GM11168 (cell line): ENCODE results near the gene TBC1D14.

Experiments
- in situ Hi-C: fragments of 300-500 bp; cut with MboI; formaldehyde crosslinking; loops from one replicate; pipeline ENCODE4 v1.12.0; 2022; ENCODE audit warnings: low sequenced_read_pairs; ENCODE audit not compliant: unreplicated experiment

TBC1D14 gene

DNA sequence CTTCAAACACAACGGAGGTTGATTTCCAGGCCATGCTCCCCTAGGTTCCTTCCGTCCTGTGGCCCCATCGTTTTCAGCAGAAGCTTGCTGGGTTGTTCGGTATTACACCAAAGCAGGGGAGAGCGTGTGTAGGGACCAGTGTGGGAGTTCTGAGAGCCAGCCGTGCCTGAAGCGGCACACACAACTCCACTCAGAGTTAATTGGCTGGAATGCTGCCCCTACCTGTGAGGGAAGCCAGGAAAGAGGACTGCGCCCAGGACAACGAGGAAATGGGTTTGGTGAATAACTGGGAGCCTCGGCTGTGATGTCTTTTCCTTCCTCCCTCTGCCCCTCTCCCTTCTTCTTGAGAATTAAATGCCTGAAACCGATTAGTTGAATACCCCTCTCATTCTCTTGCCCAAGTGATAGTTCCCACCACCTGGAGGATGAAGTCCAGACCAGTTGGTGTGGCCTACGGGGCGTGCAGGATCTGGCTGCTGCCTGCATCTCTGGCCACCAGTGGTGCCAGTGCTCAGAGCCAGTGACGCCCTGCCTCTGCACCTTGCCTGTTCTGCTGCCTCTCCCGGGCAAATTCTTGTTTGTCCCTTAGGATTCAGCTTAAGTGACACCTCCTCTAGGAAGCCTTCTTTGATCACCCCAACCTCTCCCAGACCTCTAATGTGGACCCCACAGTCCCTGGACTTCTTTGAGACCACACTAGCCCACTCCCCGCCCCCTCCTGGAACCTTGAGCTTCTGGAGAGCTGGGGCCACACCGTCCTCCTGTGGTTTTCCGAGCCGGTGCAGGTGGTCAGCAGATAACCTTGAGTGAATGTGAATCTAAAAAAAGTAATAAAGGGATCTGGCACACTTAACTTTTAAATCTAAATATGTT lies 33.6 kb downstream of the TBC1D14 start:
- in situ Hi-C loops = no loop called here

DNA sequence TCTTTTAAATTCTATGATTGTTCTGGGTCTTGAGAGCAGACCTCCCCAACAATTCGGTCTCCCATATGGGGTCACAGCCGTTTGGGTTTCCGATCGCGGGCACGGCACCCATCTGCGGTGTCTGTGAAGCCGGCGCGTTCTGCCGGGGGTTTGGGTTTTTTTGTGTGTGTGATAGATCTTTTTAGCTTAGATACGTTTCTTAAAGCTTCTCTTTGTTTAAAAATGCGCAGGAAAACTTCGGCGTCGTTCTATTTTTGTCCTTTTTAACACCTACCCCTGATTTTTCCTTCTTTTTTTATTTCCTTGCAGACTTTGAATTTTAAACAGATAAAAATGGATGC lies 34.2 kb downstream of the TBC1D14 start:
- in situ Hi-C loops = no loop called here

DNA sequence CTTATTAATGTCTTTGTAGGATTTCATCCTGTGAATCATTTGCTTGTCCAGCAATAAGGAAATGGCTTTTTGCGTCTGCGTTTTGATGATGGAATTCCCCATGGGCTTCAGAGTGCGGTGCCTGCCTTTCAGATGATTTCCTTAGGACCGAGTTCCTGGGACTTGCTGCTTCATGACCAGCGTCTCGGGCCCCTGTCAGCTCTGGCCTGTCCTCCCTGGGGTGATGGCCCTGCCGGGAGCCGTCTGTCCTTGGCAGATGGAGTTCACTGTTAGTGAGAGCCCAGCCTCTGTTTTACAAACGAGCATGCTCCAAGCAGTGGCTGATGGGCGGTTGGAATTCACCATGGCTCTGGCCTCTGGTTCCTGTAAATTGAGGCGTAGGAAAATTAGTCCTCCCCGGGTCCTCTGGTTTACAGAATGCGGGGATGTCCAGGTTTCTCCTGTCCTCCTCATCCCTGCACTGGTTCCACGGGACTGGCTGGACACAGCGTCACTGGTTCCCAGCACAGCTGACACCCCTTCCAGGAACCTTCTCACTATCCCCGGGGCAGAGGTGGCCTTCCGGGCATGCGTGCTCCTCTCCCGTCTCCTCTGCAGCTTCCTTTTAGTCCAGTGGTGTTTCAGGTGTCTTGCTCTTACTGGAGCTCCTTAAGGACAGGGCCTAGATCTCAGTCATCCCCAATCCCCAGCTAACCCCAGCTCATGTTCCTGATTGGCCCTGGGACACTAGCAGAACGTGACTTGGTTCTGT lies 34.9 kb downstream of the TBC1D14 start:
- in situ Hi-C loops = no loop called here

DNA sequence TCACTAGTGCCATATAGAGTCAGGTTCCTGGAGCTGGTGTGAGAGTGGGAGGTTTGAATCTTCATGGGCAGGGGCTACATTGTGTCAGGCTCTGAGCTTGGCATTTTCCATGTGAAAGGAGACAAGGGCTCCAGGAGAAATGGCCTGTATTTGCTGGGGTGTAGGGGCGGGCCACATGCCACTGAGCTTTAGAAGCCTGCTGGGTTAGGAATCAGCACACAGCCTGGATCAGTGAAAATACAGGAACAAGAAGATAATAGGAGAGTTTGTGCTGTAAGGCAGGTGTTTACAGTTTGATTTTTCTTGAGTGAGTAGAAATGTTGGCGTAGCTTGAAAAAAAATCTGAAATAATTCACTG lies 35.4 kb downstream of the TBC1D14 start:
- in situ Hi-C loops = no loop called here

DNA sequence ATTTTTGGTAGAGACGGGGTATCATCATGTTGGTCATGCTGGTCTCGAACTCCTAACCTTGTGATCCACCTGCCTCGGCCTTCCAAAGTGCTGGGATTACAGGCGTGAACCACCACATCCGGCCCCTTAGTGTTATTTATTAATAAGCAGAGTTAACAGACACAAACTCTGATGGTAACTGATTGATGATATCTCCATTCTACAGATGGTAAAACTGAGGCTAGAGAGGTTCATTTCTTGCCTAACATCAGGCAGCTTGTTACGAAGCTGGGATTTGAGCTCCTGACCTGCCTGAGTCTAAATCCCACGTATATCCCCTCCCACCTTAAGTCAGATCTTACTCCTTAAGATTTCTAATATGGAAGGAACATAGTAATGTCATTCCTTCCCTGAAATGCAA lies 36.9 kb downstream of the TBC1D14 start:
- in situ Hi-C loops = no loop called here

DNA sequence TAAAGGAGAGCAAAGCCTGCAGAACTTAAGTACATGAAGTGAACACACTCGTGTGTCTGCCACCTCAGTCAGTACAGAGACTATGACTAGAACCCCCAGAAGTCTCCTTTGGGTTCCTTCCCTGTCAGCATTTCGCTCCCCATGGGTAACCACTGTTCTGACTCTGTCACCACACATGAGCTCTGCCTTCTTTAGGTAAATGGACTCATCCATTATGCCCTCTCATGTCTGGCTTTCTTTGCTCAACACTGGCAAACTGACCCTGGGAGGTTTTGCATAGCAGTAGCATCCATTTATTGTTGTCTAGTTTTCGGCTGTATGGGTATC lies 38.5 kb downstream of the TBC1D14 start:
- in situ Hi-C loops = no loop called here

DNA sequence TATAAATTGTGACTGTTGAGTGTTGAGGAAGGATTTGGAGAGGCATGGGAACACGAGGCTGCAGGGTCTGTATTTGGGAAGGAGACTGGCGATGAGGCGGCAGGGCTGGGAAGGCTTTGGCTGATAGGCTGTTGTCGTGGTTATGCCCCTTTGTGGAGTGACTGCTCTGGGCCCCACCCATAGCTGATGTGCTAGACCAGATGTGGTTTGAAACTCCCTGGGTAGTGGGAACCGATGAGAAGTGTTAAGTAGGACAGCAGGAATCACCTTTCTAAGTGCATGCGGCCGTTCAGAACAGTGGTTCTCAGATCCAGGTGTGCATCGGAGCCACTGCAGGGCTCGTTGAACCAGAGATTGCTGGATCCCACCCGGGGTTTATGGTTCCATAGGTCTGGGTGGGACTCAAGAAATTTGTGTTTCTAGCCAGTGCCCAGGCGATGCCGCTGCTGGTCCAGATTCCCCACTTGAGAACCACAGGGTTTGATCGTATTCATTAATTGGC lies 42.3 kb downstream of the TBC1D14 start:
- in situ Hi-C loops = no loop called here

DNA sequence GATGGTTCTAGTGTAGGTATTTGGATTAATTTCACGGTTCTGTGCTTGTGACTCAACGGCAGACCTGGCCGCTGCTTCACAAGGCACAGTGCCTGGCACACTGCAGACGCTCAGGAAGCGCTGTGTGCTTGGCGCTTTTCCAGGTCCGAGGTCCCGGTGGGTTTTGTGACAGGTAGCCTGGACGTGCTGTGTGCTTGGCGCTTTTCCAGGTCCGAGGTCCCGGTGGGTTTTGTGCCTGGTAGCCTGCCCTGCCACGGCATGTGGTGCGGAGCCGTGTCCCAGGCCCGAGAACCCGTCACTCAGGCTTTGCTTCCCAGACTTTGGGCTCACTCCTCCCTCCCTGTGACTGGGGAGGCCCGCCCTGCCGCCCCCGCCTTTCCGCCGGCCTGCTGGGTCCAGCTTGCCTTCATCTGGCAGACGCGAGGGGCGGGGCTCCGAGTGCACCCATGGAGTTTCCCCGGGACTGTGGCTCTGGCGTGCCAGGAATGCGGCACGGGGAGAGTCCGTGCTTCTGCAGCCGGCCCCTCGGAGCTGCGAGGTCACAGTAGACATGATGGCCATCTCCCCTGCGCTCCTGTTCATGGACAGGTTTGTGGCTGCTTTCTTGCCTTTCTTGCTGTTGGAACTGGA lies 44.2 kb downstream of the TBC1D14 start:
- in situ Hi-C loops = no loop called here

DNA sequence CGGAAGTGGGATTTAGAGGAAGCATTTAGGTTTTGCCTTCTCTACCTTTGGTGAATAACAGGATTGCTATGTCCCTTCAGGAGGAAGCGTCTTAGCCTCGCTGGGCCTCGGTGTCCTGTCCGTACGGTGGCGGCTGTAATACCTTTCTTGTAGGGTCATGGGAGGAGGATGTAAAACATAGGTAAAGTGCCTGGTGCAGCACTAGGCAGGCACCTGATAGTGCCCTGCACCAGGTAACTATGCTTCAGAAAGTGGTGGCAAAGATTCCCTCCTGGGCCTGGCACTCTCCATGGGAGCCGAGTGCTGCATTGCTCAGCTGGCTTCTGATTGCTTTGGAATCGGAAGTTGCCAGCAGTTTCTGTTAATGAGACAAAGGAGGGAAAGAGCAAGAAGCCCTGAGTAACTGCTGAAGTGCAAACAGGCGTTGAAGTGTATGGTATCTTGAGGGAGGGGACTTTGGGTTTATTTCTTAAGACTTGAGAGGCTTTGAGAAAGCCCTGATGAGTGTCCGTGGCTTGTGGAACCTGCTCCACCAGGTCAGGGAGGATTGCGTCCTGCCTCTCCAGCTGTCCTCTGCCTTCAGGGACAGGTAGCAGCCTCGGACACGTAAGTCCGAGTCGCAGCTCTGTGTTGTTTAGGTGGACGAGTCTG lies 45.8 kb downstream of the TBC1D14 start:
- in situ Hi-C loops = no loop called here

DNA sequence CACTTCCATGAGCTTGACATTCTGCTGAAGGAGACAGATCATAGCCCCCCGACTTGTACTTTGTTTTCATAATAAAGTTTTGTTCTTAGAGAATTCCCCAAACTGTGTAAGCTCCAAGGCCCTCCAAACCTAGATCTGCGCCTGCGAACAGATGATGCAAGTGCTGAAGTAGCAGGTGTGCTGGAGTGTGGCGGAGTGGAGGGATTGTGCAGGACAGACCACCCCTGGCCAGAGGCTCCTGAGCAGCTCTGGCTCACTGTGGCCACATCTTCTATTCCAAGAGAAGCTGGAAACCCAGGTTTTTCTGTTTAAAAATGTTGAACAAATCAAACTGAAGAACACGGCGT lies 46.4 kb downstream of the TBC1D14 start:
- in situ Hi-C loops = no loop called here

DNA sequence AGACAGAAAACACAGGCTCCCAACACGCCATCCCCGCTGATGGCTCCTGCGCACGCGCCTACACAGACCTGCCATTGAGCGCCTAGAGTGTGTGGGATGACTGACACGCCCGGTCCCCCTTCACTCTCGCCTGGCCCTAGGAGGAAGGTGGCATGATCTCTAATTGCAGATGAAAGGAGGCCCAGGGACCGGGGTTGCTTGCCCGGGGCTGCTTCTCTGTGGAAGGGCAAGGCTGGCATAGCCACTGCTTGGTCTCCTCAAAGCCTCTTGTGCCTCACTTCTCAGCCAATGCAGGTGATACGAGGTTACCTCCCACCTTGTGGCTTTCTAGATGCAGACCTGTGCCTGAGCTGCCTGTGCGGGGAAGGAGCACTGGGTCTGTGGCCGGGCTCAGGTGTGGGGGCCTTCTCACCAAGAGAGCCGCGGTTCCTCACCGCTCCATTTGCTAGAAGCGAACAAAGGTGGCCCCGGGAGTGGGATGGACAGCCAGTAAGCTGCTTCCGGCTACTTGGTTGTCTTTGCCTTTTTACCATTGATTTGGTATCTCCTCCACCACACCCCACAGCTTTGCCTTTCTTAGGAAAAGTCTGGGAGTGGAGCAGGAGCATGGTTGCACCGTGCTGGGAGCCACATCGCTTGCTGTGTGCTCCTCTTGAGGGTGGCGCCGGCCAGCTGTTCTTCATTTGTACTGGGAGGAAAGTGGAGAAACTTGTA lies 47.0 kb downstream of the TBC1D14 start:
- in situ Hi-C loops = no loop called here

DNA sequence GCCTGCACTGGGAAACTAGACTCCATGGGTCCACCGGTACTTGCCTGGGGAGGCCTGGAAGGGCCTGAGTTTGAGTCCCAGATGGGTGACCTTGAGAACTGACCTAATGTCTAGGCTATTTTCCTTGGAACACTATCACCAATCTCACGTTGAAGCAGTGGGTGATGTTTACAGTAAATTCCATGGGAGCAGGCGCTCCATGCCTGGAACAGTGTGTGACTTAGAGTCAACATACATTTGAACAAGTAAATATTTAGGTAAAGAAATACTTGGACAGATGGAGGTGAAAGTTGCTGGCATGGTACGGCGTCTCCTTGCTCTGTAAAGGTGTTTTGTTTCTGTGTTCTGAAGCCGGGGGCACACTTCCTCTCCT lies 47.5 kb downstream of the TBC1D14 start:
- in situ Hi-C loops = no loop called here

DNA sequence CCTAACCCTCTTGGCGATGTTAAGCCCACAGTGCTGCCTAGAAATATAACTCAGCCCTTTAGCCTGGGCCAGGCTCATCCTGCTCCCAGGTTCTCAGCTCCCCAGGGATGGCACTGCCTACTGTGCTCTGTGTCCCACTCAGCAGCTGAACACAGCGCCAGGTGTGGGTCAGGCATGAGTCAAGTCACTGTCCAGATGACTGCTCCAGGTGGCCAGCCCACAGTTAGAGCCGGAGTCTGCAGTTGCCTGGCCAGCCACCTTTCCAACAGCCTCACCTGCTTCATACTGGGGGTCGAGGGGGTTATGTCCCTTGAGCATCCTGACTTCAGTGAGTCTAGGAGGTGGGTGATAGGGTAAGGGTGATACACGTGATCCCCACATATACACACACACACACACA lies 48.4 kb downstream of the TBC1D14 start:
- in situ Hi-C loops = no loop called here

DNA sequence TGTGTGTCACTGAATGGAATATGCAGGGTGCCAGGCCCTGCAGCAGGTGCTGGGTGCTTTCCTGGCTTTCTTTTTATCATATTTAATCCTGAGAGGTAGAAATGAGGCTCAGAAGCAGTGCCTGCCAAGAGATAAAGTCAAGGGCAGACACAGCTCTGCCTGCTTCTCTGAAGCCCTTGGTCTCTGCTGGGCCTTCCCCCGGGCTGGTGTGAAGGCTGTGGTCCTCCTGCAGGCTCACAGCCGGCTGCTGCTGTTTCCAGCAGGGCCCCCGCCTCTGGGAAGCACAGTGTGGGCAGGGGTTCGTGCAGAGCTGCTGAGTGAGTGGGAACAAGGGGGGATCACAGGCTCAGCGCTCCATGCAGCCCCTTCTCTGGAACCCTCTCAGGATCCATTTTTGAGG lies 49.6 kb downstream of the TBC1D14 start:
- in situ Hi-C loops = no loop called here

DNA sequence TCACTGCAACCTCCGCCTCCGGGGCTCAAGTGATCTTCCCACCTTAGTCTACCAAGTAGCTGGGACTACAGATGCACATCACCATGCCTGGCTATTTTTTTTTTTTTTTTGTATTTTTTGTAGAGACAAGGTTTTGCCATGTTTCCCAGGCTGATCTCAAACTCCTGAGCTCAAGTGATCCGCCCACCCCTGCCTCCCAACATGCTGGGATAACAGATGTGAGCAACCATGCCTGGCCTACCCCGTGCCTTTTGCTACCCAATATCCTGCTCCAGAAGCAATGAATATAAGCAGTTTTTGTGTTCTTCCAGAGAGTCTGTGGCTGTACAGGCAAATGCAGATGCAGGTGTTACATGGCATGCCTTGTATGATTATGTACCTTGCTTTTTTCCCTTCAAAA lies 50.5 kb downstream of the TBC1D14 start:
- in situ Hi-C loops = no loop called here

DNA sequence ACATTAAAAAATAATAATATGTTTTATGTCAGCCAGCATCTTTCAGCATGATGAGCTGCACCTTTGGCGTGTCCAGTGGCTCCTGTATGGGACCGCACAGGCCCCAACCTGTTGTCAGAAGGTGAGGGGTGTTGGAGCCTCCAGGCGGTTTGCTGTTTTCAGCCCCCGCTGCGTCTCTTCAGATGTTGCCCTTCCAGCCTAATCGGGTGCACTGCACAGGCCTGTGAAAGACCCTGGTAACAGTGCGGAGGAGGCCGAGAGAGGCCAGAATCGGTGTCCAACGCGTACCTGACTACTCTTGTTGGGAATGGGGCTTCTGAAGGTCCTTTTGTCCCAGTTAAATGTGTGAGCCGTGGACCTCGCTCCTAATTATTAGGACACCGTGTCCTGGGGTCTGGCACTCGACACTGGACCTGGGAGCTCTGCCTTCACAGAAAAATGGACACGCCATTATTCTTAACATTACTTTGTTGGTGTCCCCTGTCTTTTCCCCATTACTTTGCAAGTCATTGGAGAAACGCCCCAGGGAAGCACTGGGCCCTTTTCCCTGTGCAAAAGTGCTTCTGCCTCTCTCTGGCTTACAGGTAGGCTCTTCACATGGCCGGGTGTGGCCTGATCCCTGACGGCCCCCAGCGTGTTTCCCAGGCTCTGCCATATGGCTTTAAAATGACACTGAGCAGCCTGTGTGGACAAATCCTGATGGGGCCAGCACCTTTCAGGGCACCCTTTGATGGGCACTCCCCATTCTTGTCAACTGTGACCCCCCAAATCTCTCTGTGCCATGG lies 51.2 kb downstream of the TBC1D14 start:
- in situ Hi-C loops = no loop called here

DNA sequence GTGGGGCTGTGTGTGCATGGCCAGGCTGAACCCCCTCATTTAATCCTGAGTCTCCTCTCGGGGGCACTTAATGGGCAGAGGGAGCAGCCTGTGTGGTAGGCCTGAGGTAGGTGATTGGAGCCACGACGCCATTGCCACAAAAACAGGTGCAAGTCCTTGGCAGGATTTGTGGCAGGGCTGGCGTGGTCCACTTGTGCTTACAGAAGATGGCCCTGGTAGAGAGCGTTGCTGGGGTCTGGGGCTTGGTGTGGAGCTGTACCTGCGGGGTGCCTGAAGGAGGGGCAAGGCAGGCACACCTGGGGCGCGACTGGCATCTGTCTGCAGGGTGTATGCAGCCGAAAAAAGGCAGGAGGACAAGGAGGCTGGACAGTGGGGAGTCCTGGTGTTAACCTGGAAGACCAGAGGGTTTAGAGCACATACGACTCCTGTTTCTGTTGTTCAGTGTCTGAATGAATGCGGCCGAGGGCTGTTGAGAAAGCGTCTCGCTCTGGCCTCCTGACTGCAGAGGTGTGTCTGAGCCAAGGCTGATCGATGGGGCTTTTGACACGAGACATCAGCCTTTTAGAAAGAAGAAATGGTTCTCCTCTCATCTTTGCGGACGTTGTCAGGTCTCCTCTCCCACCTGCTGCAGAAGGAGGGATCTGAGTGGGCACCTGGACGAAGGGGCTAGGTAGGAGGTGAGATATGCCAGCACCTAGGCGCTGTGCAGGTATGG lies 52.0 kb downstream of the TBC1D14 start:
- in situ Hi-C loops = no loop called here

DNA sequence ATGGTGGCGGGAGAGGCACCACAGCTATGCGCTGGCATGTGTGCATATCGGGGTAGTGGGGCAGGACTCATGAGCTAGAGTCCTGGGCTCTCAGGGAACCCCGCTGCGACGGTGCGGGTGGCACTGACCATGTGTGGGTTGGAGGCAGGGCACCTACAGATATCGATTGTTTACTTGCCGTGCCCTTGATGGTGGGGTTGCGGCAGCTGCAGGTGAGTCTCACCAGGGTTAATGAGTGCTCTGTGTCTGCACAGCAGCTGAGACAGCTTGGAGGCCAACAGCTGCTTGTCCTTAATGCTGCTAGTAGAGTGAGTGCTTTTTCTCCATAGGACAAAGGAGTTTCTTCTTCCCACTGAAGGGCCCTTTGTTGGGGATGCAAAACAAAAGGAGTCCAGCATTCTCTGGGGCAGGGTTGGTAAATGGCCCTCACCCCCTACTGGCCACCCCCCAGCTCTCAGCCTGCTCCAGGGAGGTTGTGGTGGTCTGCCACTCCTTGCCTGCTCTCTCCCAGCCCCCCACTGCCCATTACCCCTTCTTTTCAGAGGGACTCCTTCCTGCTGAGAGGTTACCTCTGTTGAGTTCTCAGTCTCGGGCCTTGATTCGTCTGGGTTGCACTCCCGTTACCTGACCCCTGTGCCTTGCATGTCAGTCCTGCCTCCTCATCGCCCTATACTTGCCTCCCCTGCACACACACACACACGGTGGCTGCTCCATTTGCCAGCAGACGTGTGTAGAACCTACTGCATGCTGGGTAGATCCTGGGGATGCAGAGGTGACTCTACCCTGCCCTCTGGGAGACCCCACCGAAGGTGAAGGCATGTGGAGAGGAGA lies 52.8 kb downstream of the TBC1D14 start:
- in situ Hi-C loops = no loop called here
